GM12873 (cell line): ENCODE measurements around the gene TLE5.

Experiments used
- TF ChIP-seq, protein P1 (sequence below): IDR thresholded peaks from 2 replicates; pipeline ENCODE4 v1.5.1; 2012; ENCODE audit warnings: low read depth, mild to moderate bottlenecking, moderate library complexity, low read length, control low read depth; ENCODE audit not compliant: insufficient read depth; ENCODE audit errors: missing control alignments

The TLE5 gene

DNA sequence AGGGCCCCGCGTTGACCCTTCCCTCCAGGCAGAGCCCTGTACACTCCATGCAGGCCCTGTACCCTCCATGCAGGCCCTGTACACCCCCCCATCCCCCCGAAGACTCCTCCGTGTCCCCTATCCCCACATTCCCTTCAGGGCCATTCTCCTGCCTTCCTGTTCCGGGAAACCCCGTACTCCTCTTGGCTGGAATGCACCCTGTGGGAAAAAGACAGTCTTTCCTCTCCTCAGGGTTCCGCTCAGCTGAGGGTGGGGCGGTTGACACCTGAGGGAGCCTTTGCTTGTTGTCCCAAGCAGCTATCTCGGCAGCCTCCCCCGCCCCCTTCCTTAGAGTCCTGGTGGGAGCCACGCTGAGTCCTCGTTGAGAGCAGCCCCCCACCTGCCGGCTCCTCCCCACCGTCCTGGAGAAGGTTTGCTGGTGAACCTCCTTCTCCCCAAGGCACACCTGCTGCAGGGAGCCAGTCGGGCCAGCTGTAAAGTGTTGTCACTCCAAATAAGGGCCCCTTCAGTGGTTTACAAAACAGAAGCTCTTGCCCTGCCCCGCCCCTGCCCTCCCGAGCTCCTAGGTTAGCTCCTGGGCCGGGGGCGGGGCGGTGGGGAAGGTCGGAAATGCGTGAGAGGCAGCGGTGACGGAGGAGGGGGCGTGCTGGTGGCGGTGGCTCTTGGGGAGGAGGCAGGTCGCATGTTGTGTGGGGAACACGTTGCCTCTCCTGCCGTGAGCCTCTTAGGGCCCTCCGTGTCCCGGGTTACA is 33.3 kb upstream of the TLE5 start:
- TF ChIP-seq, protein P1, sequence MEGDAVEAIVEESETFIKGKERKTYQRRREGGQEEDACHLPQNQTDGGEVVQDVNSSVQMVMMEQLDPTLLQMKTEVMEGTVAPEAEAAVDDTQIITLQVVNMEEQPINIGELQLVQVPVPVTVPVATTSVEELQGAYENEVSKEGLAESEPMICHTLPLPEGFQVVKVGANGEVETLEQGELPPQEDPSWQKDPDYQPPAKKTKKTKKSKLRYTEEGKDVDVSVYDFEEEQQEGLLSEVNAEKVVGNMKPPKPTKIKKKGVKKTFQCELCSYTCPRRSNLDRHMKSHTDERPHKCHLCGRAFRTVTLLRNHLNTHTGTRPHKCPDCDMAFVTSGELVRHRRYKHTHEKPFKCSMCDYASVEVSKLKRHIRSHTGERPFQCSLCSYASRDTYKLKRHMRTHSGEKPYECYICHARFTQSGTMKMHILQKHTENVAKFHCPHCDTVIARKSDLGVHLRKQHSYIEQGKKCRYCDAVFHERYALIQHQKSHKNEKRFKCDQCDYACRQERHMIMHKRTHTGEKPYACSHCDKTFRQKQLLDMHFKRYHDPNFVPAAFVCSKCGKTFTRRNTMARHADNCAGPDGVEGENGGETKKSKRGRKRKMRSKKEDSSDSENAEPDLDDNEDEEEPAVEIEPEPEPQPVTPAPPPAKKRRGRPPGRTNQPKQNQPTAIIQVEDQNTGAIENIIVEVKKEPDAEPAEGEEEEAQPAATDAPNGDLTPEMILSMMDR = no peak

DNA sequence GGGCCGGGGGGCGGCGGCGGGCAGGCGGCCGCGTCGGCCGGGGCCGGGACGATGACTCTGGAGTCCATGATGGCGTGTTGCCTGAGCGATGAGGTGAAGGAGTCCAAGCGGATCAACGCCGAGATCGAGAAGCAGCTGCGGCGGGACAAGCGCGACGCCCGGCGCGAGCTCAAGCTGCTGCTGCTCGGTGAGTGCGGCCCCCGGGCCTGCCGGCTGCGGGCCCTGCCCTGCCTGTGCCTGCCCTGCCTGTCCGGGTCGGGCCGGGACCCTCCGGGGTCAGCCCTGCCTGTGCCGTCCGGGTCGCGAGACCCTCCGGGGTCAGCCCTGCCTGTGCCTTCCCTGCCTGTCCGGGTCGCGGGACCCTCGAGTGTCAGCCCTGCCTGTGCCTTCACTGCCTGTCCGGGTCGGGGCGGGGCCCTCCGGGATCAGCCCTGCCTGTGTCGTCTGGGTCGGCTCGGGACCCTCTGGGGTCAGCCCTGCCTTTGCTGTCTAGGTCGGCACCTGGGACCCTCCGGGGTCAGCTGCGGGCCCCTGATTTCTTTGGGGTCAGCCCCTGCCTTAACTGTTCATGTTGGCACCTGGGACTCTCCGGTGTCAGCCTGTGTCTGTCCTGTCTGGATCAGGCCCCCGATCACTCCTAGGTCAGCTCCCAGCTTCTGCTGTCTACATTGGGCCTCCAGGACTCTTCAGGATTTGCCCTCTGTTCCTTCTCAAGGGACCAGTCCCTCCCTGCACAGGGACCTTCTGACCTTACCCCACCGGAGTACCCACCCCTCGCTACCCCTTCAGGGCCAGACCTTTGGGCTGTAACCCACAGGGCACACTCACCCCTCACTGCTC is 32.5 kb upstream of the TLE5 start:
- TF ChIP-seq, protein P1 = no peak

DNA sequence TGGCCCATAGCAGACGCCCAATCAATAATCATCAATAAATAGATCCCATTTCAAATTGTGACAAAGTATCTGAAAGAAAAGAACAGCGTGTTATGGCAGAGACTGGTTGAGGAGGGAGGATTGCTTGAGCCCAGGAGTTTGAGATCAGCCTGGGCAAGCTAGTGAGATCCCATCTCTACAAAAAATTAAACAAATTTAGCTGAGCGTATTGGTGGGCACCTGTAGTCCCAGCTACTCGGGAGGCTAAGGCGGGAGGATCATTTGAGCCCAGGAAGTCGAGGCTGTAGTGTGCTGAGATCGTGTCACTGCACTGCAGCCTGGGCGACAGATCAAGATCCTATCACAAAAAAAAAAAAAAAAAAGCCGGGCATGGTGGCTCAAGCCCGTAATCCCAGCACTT is 25.5 kb upstream of the TLE5 start:
- TF ChIP-seq, protein P1 = no peak

DNA sequence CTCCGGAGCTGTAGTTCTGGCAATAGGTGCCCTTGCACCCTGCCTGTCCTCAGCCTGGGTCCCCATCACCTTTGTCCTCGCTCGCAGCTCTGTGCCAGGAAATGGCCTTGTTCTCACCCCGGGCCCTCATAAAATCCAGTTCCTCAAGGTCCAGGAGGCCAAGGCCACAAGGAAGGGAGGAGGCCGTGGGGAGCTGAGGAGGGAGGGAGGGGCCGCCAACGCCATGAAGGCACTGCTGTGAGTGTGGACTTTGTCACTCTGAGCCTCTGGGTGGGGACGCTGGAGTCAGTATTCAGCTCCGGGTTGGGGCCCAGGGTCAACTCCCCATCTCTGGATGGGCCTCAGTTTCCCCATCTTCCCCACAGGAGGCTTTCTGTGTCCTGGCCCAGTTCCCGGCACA is 22.6 kb upstream of the TLE5 start:
- TF ChIP-seq, protein P1 = no peak

DNA sequence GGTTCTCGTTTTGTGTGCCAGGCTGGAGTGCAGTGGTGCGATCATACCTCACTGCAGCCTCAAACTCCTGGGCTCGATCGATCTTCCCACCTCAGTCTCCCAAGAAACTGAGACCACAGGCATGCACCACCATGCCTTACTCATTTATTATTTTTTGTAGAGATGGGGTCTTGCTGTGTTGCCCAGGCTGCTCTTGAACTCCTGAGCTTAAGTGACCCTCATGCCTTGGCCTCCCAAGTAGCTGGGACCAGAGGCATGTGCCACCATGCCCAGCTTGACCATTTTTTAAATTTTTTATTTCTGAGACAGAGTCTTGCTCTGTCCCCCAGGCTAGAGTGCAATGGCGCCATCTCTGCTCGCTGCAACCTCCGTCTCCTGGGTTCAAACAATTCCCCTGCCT is 21.7 kb upstream of the TLE5 start:
- TF ChIP-seq, protein P1 = no peak

DNA sequence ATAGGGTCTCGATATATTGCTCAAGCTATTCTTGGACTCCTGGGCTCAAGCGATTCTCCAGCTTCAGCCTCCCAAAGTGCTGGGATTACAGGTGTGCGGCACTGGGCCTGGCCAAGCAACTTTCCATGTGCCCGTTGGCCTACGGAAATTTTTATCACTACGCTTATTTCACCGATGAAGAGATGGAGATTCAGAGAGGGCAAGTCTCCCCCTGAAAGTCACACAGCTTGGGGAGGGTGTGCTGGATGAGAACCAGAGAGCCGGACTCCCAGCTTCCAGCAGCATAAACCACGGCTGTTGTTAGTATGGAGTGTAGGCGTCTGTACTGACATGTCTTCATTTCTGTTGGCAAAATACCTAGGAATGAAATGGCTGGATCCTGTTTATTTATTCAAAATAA is 20.0 kb upstream of the TLE5 start:
- TF ChIP-seq, protein P1 = no peak

DNA sequence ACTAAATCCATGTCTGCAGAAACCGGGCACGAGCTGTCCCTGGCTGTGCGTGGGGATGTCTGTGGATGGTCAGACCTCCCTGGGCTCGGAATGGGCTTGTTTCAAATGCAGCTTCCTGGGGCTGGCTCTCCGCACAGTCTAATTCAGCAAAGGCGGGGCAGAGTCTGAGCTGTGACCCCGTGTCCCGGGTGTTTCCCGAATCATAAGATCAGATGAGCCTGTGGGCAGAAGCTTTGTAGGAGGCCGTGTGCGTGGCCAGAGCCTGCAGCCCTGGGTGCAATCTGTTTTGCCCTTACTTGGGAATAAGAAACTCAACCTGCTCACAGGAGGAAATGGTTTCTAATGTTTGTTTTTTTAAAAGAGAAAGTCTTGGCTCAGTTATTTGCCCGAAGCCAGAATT is 18.0 kb upstream of the TLE5 start:
- TF ChIP-seq, protein P1 = no peak
